Coronary artery (tissue), 2 donors: ENCODE results near the gene RHBDL3.
"Not testable (repeated sequence)": the region's sequence is repeated elsewhere in the genome, so short reads cannot be mapped to it uniquely, and the experiment has no call there.

Experiments used
- DNase-seq: peaks from one replicate; pipeline ENCODE4 v3.0.0-alpha.2; 2017; ENCODE audit warnings: low spot score
- H3K27ac ChIP-seq, 2 donors: fragments of 200-600 bp; sonication (generic); one replicate each; pipeline ENCODE4 v1.5.1; 2016 to 2019
- H3K4me3 ChIP-seq: fragments of 200-600 bp; sonication (generic); 2 replicates; pipeline ENCODE4 v1.5.1; 2016; ENCODE audit warnings: mild to moderate bottlenecking, moderate library complexity
- CTCF ChIP-seq: fragments of 200-600 bp; sonication (generic); IDR thresholded peaks from one replicate; pipeline ENCODE4 v1.5.1; 2019; ENCODE audit warnings: antibody characterized with exemption

Gene RHBDL3

GRCh38 chr17:32311028-32311536 is 45.5 kb downstream of the RHBDL3 start:
- no peak for DNase-seq
- H3K4me3 ChIP-seq: peak overlapping the region; percentile 34

GRCh38 chr17:32314636-32315035 is 49.0 kb downstream of the RHBDL3 start:
- no peak overlapping the region for H3K4me3 ChIP-seq
- DNase-seq: no peak
- H3K27ac ChIP-seq: no peak overlapping the region
- TF ChIP-seq CTCF: no peak

More at GRCh38 chr17:32311028-32311536, 45.5 kb downstream of the RHBDL3 start:
- TF ChIP-seq CTCF: no peak
- H3K27ac ChIP-seq: no peak overlapping the region

GRCh38 chr17:32315171-32315570 is 49.5 kb downstream of the RHBDL3 start:
- no peak for TF ChIP-seq CTCF
- Histone ChIP-seq H3K4me3 (no peak overlapping the region), H3K27ac (no peak overlapping the region)
- DNase-seq: no peak

- not testable (repeated sequence) for H3K4me3 ChIP-seq, H3K27ac ChIP-seq, DNase-seq
Measured at GRCh38 chr17:32316653-32317052, 51.0 kb downstream of the RHBDL3 start.

- no peak for TF ChIP-seq CTCF
- H3K4me3 ChIP-seq: no peak overlapping the region
- H3K27ac ChIP-seq: no peak overlapping the region
- DNase-seq: no peak
Measured at GRCh38 chr17:32317353-32317752, 51.7 kb downstream of the RHBDL3 start.

GRCh38 chr17:32318071-32318470 is 52.4 kb downstream of the RHBDL3 start:
- H3K4me3 ChIP-seq: no peak overlapping the region
- no peak for DNase-seq
- TF ChIP-seq CTCF: no peak
- H3K27ac ChIP-seq: no peak overlapping the region

GRCh38 chr17:32319548-32319905 is 53.9 kb downstream of the RHBDL3 start:
- no peak overlapping the region for H3K4me3 ChIP-seq
- DNase-seq: no peak
- peak; percentile 94 for TF ChIP-seq CTCF
- H3K27ac ChIP-seq: no peak overlapping the region

- not testable (repeated sequence) for DNase-seq, H3K27ac ChIP-seq, H3K4me3 ChIP-seq
Measured at GRCh38 chr17:32320080-32320479, 54.4 kb downstream of the RHBDL3 start.
